HL-60 (cell line): Measurements from ENCODE around the gene FNDC3B.

ENCODE experiments used
- DNase-seq, 2 experiments: peaks; one replicate each; pipeline ENCODE4 v3.0.0-alpha.2; 2010 to 2020; ENCODE audit warnings: low read depth in 1 of 2, low spot score in 1 of 2
- H3K27ac ChIP-seq: fragments of 250-450 bp; sonication (Bioruptor Pico); replicated peaks from 2 replicates; pipeline ENCODE4 v1.5.1; 2020; ENCODE audit warnings: mild to moderate bottlenecking, moderate library complexity
- H3K27me3 ChIP-seq: fragments of 250-450 bp; sonication (Bioruptor Pico); 2 replicates; pipeline ENCODE4 v1.5.1; 2021; ENCODE audit warnings: mild to moderate bottlenecking, moderate library complexity; ENCODE audit not compliant: insufficient read depth, poor library complexity, severe bottlenecking
- H3K4me3 ChIP-seq: replicated peaks from 2 replicates; pipeline ENCODE4 v1.5.1; 2011; ENCODE audit warnings: mild to moderate bottlenecking, control low read depth, low read length; ENCODE audit not compliant: insufficient read depth
- GABPA ChIP-seq: IDR thresholded peaks from 2 replicates; pipeline ENCODE4 v1.6.1; 2012; ENCODE audit warnings: low read depth
- POLR2AphosphoS5 ChIP-seq: IDR thresholded peaks from 2 replicates; pipeline ENCODE4 v1.6.1; 2012; ENCODE audit warnings: low read depth
- SPI1 ChIP-seq: IDR thresholded peaks from 2 replicates; pipeline ENCODE4 v1.6.1; 2012; ENCODE audit warnings: low read depth, mild to moderate bottlenecking, borderline replicate concordance
- TF ChIP-seq, protein P1 (sequence below): IDR thresholded peaks from 2 replicates; pipeline ENCODE4 v1.6.1; 2012; ENCODE audit warnings: low read depth; ENCODE audit not compliant: insufficient replicate concordance
- TF ChIP-seq, protein P2 (sequence below): IDR thresholded peaks from one replicate; pipeline ENCODE4 v1.5.1; 2011; ENCODE audit warnings: low read length, control low read depth, inconsistent platforms; ENCODE audit not compliant: insufficient read depth

FNDC3B gene

DNA sequence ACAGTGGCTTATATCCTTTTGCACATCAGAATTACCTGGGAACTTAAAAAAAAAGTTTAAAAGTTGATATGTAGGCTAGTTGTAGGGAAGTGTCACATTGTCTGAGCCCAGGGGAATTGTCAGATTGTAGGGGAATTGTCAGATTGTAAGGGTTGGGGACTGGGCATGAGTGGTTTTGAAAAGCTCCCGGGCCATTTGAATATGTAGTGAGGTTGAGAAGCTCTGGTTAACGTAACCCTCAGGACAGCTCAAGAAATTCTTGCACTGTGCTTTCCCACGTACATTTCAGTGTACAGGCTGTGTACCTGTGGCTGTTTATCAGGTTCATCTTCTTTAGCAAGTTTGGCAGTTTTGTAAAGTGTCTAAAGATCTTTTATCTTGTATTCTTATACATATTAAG, 107.0 kb downstream of the FNDC3B start:
- DNase-seq = no peak
- Histone ChIP-seq H3K27me3 (no peaks in the 10 kb centered on the region), H3K27ac (no peak overlapping the region), H3K4me3 (no peak overlapping the region)
- TF ChIP-seq GABPA (no peak), POLR2AphosphoS5 (no peak), SPI1 (no peak)
- TF ChIP-seq, protein P1, sequence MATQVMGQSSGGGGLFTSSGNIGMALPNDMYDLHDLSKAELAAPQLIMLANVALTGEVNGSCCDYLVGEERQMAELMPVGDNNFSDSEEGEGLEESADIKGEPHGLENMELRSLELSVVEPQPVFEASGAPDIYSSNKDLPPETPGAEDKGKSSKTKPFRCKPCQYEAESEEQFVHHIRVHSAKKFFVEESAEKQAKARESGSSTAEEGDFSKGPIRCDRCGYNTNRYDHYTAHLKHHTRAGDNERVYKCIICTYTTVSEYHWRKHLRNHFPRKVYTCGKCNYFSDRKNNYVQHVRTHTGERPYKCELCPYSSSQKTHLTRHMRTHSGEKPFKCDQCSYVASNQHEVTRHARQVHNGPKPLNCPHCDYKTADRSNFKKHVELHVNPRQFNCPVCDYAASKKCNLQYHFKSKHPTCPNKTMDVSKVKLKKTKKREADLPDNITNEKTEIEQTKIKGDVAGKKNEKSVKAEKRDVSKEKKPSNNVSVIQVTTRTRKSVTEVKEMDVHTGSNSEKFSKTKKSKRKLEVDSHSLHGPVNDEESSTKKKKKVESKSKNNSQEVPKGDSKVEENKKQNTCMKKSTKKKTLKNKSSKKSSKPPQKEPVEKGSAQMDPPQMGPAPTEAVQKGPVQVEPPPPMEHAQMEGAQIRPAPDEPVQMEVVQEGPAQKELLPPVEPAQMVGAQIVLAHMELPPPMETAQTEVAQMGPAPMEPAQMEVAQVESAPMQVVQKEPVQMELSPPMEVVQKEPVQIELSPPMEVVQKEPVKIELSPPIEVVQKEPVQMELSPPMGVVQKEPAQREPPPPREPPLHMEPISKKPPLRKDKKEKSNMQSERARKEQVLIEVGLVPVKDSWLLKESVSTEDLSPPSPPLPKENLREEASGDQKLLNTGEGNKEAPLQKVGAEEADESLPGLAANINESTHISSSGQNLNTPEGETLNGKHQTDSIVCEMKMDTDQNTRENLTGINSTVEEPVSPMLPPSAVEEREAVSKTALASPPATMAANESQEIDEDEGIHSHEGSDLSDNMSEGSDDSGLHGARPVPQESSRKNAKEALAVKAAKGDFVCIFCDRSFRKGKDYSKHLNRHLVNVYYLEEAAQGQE = no peak
- TF ChIP-seq, protein P2, sequence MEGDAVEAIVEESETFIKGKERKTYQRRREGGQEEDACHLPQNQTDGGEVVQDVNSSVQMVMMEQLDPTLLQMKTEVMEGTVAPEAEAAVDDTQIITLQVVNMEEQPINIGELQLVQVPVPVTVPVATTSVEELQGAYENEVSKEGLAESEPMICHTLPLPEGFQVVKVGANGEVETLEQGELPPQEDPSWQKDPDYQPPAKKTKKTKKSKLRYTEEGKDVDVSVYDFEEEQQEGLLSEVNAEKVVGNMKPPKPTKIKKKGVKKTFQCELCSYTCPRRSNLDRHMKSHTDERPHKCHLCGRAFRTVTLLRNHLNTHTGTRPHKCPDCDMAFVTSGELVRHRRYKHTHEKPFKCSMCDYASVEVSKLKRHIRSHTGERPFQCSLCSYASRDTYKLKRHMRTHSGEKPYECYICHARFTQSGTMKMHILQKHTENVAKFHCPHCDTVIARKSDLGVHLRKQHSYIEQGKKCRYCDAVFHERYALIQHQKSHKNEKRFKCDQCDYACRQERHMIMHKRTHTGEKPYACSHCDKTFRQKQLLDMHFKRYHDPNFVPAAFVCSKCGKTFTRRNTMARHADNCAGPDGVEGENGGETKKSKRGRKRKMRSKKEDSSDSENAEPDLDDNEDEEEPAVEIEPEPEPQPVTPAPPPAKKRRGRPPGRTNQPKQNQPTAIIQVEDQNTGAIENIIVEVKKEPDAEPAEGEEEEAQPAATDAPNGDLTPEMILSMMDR = no peak

DNA sequence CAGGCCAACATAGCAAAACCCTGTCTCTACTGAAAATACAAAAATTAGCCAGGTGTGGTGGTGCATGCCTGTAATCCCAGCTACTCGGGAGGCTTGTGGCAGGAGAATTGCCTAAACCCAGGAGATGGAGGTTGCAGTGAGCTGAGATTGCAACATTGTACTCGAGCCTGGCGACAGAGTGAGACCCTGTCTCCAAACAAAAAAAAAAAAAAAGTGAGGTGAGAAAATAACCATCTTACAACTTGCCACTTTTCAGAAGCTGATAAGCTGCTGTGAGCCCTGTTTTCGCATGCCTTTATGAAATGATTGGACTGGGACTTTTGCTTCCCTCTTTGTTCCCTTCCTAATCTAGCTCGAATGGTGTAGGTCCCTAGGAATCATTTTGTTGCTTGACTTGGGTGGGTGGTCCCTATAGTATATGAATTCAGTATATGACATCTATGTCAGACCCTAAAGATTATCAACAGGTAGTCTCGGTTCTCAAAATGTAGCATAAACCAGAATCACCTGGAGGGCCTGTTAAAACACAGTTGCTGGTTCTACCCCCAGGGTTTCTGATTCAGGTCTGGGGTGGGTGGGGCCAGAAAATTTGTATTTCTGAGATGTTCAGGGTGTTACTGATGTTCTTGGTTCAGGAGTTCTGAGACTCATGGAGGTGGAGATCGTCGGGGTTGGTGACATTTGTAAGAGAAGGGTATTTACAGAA, 107.9 kb downstream of the FNDC3B start:
- Histone ChIP-seq H3K27me3 (no peaks in the 10 kb centered on the region), H3K4me3 (no peak overlapping the region), H3K27ac (no peak overlapping the region)
- TF ChIP-seq, protein P2 = no peak
- TF ChIP-seq POLR2AphosphoS5 (no peak), GABPA (no peak), SPI1 (no peak)
- TF ChIP-seq, protein P1 = no peak
- DNase-seq = no peak

DNA sequence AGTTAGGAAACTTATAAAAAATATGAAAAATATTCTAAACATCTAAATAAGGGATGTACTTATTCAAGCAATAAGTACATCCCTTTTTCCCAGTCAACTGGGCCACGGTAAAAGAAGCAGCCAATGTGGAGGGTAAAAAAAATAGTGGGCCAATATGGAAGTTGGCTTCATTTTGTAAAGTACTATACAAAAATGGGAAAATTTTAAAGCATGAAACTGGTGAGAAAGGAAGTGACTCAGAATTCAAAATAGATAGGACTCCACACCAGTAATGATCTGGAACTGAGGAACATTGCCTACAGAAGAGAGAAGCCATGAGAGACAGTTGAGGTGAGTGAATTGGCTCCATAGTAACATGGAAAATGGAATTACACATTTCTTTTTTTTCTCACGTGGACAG, 108.9 kb downstream of the FNDC3B start:
- no peaks in the 10 kb centered on the region for H3K27me3 ChIP-seq
- DNase-seq = no peak
- no peak overlapping the region for H3K4me3 ChIP-seq
- peak overlapping the region; percentile 30 for H3K27ac ChIP-seq
- TF ChIP-seq, protein P2 = no peak
- TF ChIP-seq, protein P1 = no peak
- peak; percentile 25; the same call in 1 of the 2 replicates for TF ChIP-seq SPI1
